ENCODE data around the gene EFHC1. TPM values are rescaled to one million over a fixed set of nuclear protein-coding genes. Genes with fewer than 3 reads are reported as not detected.
A peak's percentile ranks its signal among the peaks of the same experiment; 100 is the strongest.

Gene EFHC1
- total and polyA plus RNA-seq, 2 of the 13 experiments (the other 11 are each of a cell fraction or from before 2014, with no cell fraction given): 23.4 to 29.5 TPM

DNA sequence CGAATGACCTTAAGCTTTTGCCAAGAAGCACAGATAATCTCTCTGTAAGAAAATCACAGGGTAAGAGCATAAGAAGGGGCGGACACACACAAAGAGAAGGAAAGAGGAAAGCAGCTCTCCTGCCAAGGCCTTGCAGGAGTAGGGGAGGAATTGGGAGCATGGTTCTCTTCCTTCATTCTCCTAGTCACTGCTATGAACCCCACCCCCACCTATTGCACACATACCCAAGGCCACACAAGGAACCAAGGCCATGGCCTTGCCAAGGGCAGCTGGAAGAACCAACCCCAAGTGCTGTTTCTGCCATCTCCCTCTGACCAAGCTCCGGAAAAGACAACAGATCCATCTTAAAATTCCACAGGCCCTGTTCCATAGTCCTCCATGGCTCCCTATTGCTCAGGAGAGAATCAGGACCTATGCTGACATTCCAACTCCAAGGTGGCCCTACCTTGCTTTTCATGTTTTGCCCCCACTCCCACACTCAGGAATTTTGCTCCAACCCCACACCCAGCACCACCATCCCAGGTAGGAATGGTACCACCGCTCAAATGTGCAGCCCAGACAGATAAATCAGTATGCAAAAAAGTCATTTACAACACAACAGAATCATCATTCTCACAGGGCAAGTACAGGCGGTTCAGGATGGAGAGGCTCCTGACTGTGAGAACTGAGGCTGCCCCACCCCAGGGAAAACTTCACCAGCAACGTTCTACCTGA is 125.4 kb downstream of the EFHC1 start (continued):
- no peak; the same call in 1 of the 2 replicates for TF ChIP-seq ZBTB38 (CRISPR knock-in tag; IDR thresholded peaks at IDR 0.05)
- no peak for TF ChIP-seq JUND (CRISPR knock-in tag; IDR thresholded peaks at IDR 0.05)
- no peak for TF ChIP-seq ZZZ3 (CRISPR knock-in tag; IDR thresholded peaks at IDR 0.05; ENCODE audit: borderline replicate concordance)
- TF ChIP-seq, protein P1, sequence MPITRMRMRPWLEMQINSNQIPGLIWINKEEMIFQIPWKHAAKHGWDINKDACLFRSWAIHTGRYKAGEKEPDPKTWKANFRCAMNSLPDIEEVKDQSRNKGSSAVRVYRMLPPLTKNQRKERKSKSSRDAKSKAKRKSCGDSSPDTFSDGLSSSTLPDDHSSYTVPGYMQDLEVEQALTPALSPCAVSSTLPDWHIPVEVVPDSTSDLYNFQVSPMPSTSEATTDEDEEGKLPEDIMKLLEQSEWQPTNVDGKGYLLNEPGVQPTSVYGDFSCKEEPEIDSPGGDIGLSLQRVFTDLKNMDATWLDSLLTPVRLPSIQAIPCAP (CRISPR knock-in tag; IDR thresholded peaks at IDR 0.05; ENCODE audit: low read depth): no peak
- TF ChIP-seq, protein P2, sequence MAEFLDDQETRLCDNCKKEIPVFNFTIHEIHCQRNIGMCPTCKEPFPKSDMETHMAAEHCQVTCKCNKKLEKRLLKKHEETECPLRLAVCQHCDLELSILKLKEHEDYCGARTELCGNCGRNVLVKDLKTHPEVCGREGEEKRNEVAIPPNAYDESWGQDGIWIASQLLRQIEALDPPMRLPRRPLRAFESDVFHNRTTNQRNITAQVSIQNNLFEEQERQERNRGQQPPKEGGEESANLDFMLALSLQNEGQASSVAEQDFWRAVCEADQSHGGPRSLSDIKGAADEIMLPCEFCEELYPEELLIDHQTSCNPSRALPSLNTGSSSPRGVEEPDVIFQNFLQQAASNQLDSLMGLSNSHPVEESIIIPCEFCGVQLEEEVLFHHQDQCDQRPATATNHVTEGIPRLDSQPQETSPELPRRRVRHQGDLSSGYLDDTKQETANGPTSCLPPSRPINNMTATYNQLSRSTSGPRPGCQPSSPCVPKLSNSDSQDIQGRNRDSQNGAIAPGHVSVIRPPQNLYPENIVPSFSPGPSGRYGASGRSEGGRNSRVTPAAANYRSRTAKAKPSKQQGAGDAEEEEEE (CRISPR knock-in tag; IDR thresholded peaks at IDR 0.05; ENCODE audit: borderline replicate concordance): no peak
- no peak for TF ChIP-seq TBL1XR1 (IDR thresholded peaks at IDR 0.05; ENCODE audit: borderline replicate concordance, low read length, partially characterized antibody)
- TF ChIP-seq, protein P3, sequence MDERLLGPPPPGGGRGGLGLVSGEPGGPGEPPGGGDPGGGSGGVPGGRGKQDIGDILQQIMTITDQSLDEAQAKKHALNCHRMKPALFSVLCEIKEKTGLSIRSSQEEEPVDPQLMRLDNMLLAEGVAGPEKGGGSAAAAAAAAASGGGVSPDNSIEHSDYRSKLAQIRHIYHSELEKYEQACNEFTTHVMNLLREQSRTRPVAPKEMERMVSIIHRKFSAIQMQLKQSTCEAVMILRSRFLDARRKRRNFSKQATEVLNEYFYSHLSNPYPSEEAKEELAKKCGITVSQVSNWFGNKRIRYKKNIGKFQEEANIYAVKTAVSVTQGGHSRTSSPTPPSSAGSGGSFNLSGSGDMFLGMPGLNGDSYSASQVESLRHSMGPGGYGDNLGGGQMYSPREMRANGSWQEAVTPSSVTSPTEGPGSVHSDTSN (CRISPR knock-in tag; IDR thresholded peaks at IDR 0.05): no peak
- no peak for TF ChIP-seq SYNCRIP (IDR thresholded peaks at IDR 0.05; ENCODE audit: insufficient read depth, low read depth, low read length)
- TF ChIP-seq ZNF530 (CRISPR knock-in tag; IDR thresholded peaks at IDR 0.05; ENCODE audit: low read depth): no peak
- no peak for TF ChIP-seq ZNF782 (CRISPR knock-in tag; IDR thresholded peaks at IDR 0.05; ENCODE audit: borderline replicate concordance)
- TF ChIP-seq, protein P4, sequence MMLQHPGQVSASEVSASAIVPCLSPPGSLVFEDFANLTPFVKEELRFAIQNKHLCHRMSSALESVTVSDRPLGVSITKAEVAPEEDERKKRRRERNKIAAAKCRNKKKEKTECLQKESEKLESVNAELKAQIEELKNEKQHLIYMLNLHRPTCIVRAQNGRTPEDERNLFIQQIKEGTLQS (CRISPR knock-in tag; IDR thresholded peaks at IDR 0.05): no peak
- no peak for TF ChIP-seq THYN1 (CRISPR knock-in tag; IDR thresholded peaks at IDR 0.05; ENCODE audit: borderline replicate concordance, low read depth)
- no peak; the same call in none of the 2 replicates for TF ChIP-seq ZNF225 (CRISPR knock-in tag; IDR thresholded peaks at IDR 0.05)
- peak; percentile 14; the same call in 1 of the 2 replicates for TF ChIP-seq SPEN (CRISPR knock-in tag; IDR thresholded peaks at IDR 0.05; ENCODE audit: low read depth)
- TF ChIP-seq ZSCAN31 (CRISPR knock-in tag; IDR thresholded peaks at IDR 0.05; ENCODE audit: low read depth): no peak
- TF ChIP-seq, protein P5, sequence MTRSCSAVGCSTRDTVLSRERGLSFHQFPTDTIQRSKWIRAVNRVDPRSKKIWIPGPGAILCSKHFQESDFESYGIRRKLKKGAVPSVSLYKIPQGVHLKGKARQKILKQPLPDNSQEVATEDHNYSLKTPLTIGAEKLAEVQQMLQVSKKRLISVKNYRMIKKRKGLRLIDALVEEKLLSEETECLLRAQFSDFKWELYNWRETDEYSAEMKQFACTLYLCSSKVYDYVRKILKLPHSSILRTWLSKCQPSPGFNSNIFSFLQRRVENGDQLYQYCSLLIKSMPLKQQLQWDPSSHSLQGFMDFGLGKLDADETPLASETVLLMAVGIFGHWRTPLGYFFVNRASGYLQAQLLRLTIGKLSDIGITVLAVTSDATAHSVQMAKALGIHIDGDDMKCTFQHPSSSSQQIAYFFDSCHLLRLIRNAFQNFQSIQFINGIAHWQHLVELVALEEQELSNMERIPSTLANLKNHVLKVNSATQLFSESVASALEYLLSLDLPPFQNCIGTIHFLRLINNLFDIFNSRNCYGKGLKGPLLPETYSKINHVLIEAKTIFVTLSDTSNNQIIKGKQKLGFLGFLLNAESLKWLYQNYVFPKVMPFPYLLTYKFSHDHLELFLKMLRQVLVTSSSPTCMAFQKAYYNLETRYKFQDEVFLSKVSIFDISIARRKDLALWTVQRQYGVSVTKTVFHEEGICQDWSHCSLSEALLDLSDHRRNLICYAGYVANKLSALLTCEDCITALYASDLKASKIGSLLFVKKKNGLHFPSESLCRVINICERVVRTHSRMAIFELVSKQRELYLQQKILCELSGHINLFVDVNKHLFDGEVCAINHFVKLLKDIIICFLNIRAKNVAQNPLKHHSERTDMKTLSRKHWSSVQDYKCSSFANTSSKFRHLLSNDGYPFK (CRISPR knock-in tag; IDR thresholded peaks at IDR 0.05; ENCODE audit: borderline replicate concordance): no peak
- TF ChIP-seq ZNF253 (CRISPR knock-in tag; IDR thresholded peaks at IDR 0.05; ENCODE audit: borderline replicate concordance): no peak
- TF ChIP-seq EZH2 (conservative IDR thresholded peaks at IDR 0.05; ENCODE audit: low read depth, low read length): no peak
- TF ChIP-seq HDAC2 (CRISPR knock-in tag; IDR thresholded peaks at IDR 0.05): no peak
- TF ChIP-seq ZNF558 (CRISPR knock-in tag; IDR thresholded peaks at IDR 0.05; ENCODE audit: borderline replicate concordance): no peak
- TF ChIP-seq NCOA1 (CRISPR knock-in tag; IDR thresholded peaks at IDR 0.05): no peak
